ENCODE results near the gene DNAJB14. TPM values are rescaled to one million over a fixed set of nuclear protein-coding genes. Genes with fewer than 3 reads are reported as not detected.

The DNAJB14 gene
- total and polyA plus RNA-seq, 2 donors (not counting 1 experiment from before 2014, with no cell fraction given) = 14.4 to 64.9 TPM

DNA sequence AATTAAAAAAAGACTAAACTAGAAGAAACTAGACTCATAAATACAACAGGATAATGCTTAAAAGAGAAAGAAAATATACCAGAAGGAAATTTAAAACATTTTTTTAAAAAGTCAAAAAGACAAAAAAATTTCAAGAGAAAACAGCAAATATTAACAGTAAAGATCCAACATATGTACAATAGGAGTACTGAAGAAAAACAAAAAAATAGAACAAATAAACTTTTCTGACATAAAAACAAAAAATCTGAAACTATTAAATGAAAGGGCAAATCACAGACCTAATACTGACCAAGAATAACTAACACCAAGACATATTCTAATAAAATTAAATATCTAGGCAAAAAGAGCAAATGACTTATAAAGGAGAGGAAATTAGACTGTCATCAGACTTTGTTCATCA lies 11.5 kb downstream of the DNAJB14 start:
- POLR2A ChIA-PET = no interaction called here

DNA sequence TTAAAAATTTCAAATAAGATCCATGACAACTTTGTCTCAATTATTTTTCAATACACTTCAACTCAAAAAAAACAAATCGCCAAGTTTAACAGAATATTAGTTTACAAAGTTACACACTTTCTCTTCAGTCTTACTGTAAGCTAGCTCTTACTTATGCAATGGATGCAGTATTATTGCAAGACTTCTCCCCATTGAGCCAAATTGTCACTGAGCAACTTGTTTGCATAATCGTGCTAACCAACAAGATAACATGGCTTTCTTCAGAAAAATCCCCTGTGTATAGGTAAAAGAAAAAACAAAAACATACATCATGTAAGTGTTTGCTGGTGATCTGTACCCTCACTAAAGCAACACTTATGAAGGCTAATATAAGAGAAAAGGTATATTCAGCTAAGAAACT lies 18.9 kb downstream of the DNAJB14 start:
- no CpG with 5 or more reads among the region's 2 CpGs for WGBS (ENCODE audit: insufficient coverage)
- CTCF ChIA-PET = no interaction called here
- H4K20me1 ChIP-seq (ENCODE audit: control insufficient read depth, insufficient read depth, low read length, poor library complexity, severe bottlenecking) = peaks cover 29% of the 10 kb centered on the region
- H2AFZ ChIP-seq (ENCODE audit: insufficient read depth, low read depth, low read length, poor library complexity, severe bottlenecking) = no peak overlapping the region
- no peak overlapping the region for H3K9ac ChIP-seq (ENCODE audit: low read length)
- H3K4me3 Mint-ChIP-seq = no peak overlapping the region
- ATAC-seq (ENCODE audit: low read depth) = no peak
- H3K27me3 Mint-ChIP-seq = no peaks in the 10 kb centered on the region
- no peaks in the 10 kb centered on the region for H3K9me3 ChIP-seq (ENCODE audit: control extremely low read depth in 1 of 3, control insufficient read depth in 2 of 3, insufficient read depth in 1 of 3, low read length in 2 of 3)
- no peak overlapping the region for H3K4me3 ChIP-seq (ENCODE audit: control extremely low read depth in 1 of 5, extremely low read depth in 1 of 5, insufficient read depth in 1 of 5, low read depth in 2 of 5, low read length in 4 of 5)
- no peak for DNase-seq
- intact Hi-C loops (cut with micrococcal nuclease) = no loop called here
- POLR2A ChIA-PET = no interaction called here
- no peak overlapping the region for H3K27ac Mint-ChIP-seq
- no peaks in the 10 kb centered on the region for H3K4me1 ChIP-seq (ENCODE audit: control insufficient read depth in 2 of 2, insufficient read depth in 2 of 2, low read length in 2 of 2)
- TF ChIP-seq, protein P1, sequence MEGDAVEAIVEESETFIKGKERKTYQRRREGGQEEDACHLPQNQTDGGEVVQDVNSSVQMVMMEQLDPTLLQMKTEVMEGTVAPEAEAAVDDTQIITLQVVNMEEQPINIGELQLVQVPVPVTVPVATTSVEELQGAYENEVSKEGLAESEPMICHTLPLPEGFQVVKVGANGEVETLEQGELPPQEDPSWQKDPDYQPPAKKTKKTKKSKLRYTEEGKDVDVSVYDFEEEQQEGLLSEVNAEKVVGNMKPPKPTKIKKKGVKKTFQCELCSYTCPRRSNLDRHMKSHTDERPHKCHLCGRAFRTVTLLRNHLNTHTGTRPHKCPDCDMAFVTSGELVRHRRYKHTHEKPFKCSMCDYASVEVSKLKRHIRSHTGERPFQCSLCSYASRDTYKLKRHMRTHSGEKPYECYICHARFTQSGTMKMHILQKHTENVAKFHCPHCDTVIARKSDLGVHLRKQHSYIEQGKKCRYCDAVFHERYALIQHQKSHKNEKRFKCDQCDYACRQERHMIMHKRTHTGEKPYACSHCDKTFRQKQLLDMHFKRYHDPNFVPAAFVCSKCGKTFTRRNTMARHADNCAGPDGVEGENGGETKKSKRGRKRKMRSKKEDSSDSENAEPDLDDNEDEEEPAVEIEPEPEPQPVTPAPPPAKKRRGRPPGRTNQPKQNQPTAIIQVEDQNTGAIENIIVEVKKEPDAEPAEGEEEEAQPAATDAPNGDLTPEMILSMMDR (IDR thresholded peaks at IDR 0.05) = no peak
- no peak for TF ChIP-seq EZH2 (IDR thresholded peaks at IDR 0.05; ENCODE audit: borderline replicate concordance, insufficient read depth, low read depth, low read length, poor library complexity, severe bottlenecking)
- peaks cover 14% of the 10 kb centered on the region for H3K4me1 Mint-ChIP-seq
- no peak overlapping the region for H3K4me2 ChIP-seq (replicated peaks; ENCODE audit: low read depth, low read length, poor library complexity, severe bottlenecking)
- peaks cover 5 to 26% of the 10 kb centered on the region in 2 experiments for H3K36me3 ChIP-seq (replicated peaks in 1 of 2; ENCODE audit: control extremely low read depth in 1 of 2, control insufficient read depth in 1 of 2, extremely low read depth in 1 of 2, insufficient read depth in 2 of 2, low read length in 1 of 2)
- H3K9me3 Mint-ChIP-seq (ENCODE audit: insufficient read depth) = no peaks in the 10 kb centered on the region
- peaks cover 46% of the 10 kb centered on the region for H3K79me2 ChIP-seq (ENCODE audit: control insufficient read depth, insufficient read depth, low read length)
- no peaks in the 10 kb centered on the region for H3K27me3 ChIP-seq (replicated peaks in 1 of 4; ENCODE audit: control extremely low read depth in 1 of 4, control insufficient read depth in 3 of 4, insufficient read depth in 4 of 4, low read length in 3 of 4)
- no peak overlapping the region for H3K27ac ChIP-seq (ENCODE audit: low read length in 2 of 2)

More for the DNA sequence above, 11.5 kb downstream of the DNAJB14 start:
- intact Hi-C loops (cut with micrococcal nuclease) = no loop called here
- Histone ChIP-seq H3K4me2 (replicated peaks; ENCODE audit: low read depth, low read length, poor library complexity, severe bottlenecking) (no peak overlapping the region), H3K27ac (ENCODE audit: low read length in 2 of 2) (no peak overlapping the region), H3K9ac (ENCODE audit: low read length) (no peak overlapping the region), H3K4me1 (ENCODE audit: control insufficient read depth in 2 of 2, insufficient read depth in 2 of 2, low read length in 2 of 2) (no peaks in the 10 kb centered on the region), H3K36me3 (replicated peaks in 1 of 2; ENCODE audit: control extremely low read depth in 1 of 2, control insufficient read depth in 1 of 2, extremely low read depth in 1 of 2, insufficient read depth in 2 of 2, low read length in 1 of 2) (peaks cover 8 to 17% of the 10 kb centered on the region in 2 experiments), H4K20me1 (ENCODE audit: control insufficient read depth, insufficient read depth, low read length, poor library complexity, severe bottlenecking) (peaks cover 51% of the 10 kb centered on the region), H3K27me3 (replicated peaks in 1 of 4; ENCODE audit: control extremely low read depth in 1 of 4, control insufficient read depth in 3 of 4, insufficient read depth in 4 of 4, low read length in 3 of 4) (no peaks in the 10 kb centered on the region), H3K9me3 (ENCODE audit: control extremely low read depth in 1 of 3, control insufficient read depth in 2 of 3, insufficient read depth in 1 of 3, low read length in 2 of 3) (peaks cover 4 to 12% (median 9%) of the 10 kb centered on the region in 3 donors), H3K79me2 (ENCODE audit: control insufficient read depth, insufficient read depth, low read length) (peaks cover 96% of the 10 kb centered on the region), H3K4me3 (ENCODE audit: control extremely low read depth in 1 of 5, extremely low read depth in 1 of 5, insufficient read depth in 1 of 5, low read depth in 2 of 5, low read length in 4 of 5) (no peak overlapping the region), H2AFZ (ENCODE audit: insufficient read depth, low read depth, low read length, poor library complexity, severe bottlenecking) (no peak overlapping the region)
- no peak overlapping the region for H3K4me3 Mint-ChIP-seq
- ATAC-seq (ENCODE audit: low read depth) (no peak), DNase-seq (no peak)
- H3K27ac Mint-ChIP-seq = no peak overlapping the region
- CTCF ChIA-PET = no interaction called here
- peaks cover 2% of the 10 kb centered on the region for H3K9me3 Mint-ChIP-seq (ENCODE audit: insufficient read depth)
- H3K27me3 Mint-ChIP-seq = no peaks in the 10 kb centered on the region
- TF ChIP-seq, protein P1 (IDR thresholded peaks at IDR 0.05) = no peak
- no peak for TF ChIP-seq EZH2 (IDR thresholded peaks at IDR 0.05; ENCODE audit: borderline replicate concordance, insufficient read depth, low read depth, low read length, poor library complexity, severe bottlenecking)
- peaks cover 24% of the 10 kb centered on the region for H3K4me1 Mint-ChIP-seq
